ENCODE results near the gene SYNGAP1.

DNA sequence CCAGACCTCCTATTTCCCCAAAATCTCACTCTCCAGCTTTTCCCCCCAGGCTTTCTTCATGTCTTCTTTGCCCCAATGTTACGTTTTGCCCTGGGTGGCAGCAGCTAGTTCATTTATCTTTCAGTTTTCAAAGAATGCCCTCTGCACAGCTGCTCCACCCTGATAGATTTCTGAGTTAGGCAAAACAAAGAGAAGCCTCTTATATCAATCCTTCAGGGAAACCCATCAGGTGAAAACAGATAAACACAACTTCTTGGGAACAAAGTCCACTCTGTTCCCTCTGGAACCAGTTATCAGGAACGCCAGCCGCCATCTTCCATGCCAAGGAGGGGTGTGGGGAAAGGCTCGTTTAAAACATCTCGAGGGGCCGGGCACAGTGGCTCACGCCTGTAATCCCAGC is 68.5 kb downstream of the SYNGAP1 start:
- TF ChIP-seq CTCF (conservative IDR thresholded peaks at IDR 0.05; ENCODE audit: low read depth in 2 of 2) (no peak), POLR2AphosphoS5 (IDR thresholded peaks at IDR 0.05; ENCODE audit: low read depth) (no peak)

Measured in GM23338 (cell line).